Tibial artery (tissue), 4 donors: ENCODE results near the gene YBX1.

Source experiments
- DNase-seq, 2 donors: peaks; one replicate each; pipeline ENCODE4 v3.0.0-alpha.2; 2019
- H3K27ac ChIP-seq, 2 donors: fragments of 200-600 bp; sonication (generic) in 1 of 2; 1 replicate in 1 of 2; 2 replicates in 1 of 2; pipeline ENCODE4 v1.5.1; 2018 to 2019; ENCODE audit warnings: mild to moderate bottlenecking in 1 of 2
- H3K27me3 ChIP-seq, 2 donors: fragments of 200-600 bp; sonication (generic) in 1 of 2; one replicate each; pipeline versions ENCODE4 v1.5.1 to v1.6.0; 2016 to 2019
- H3K36me3 ChIP-seq, 3 donors: fragments of 200-600 bp; sonication (generic) in 2 of 3; one replicate each; pipeline ENCODE4 v1.5.1; 2016 to 2019; ENCODE audit warnings: mild to moderate bottlenecking in 2 of 3
- H3K4me1 ChIP-seq, 4 donors: fragments of 200-600 bp; sonication (generic) in 2 of 4; 1 replicate in 3 of 4; 2 replicates in 1 of 4; pipeline ENCODE4 v1.5.1; 2016 to 2019
- H3K4me3 ChIP-seq, 2 donors: fragments of 200-600 bp; sonication (generic) in 1 of 2; 1 replicate in 1 of 2; 2 replicates in 1 of 2; pipeline ENCODE4 v1.5.1; 2018 to 2019; ENCODE audit warnings: mild to moderate bottlenecking in 2 of 2
- H3K9me3 ChIP-seq, 3 donors: fragments of 200-600 bp; sonication (generic) in 1 of 3; one replicate each; pipeline ENCODE4 v1.5.1; 2016 to 2019
- CTCF ChIP-seq, 2 experiments: fragments of 200-600 bp in 1 of 2; fragments of 450-650 bp in 1 of 2; IDR thresholded peaks; one replicate each; pipeline ENCODE4 v1.5.1; 2017 to 2019; ENCODE audit warnings: antibody characterized with exemption in 2 of 2, mild to moderate bottlenecking in 1 of 2, moderate library complexity in 1 of 2
- intact Hi-C: fragments of 100-400 bp; cut with DNase I; formaldehyde crosslinking; loops from one replicate; pipeline ENCODE4 v1.15.0; 2023; ENCODE audit warnings: low total_unique reads

Gene YBX1

GRCh38 chr1:42731585-42731984 lies 49.4 kb downstream of the YBX1 start:
- no peak for DNase-seq
- Histone ChIP-seq H3K9me3 (no peaks in the 10 kb centered on the region), H3K4me3 (no peak overlapping the region), H3K27ac (no peak overlapping the region), H3K27me3 (no peaks in the 10 kb centered on the region), H3K36me3 (no peaks in the 10 kb centered on the region), H3K4me1 (no peaks in the 10 kb centered on the region)
- intact Hi-C loops, result no loop called here
- no peak for TF ChIP-seq CTCF (IDR thresholded peaks at IDR 0.05)

GRCh38 chr1:42732126-42732680 lies 50.0 kb downstream of the YBX1 start:
- H3K36me3 ChIP-seq, result no peaks in the 10 kb centered on the region
- TF ChIP-seq CTCF (IDR thresholded peaks at IDR 0.05), result no peak
- no peak overlapping the region for H3K4me3 ChIP-seq
- no peaks in the 10 kb centered on the region for H3K27me3 ChIP-seq
- no peaks in the 10 kb centered on the region for H3K4me1 ChIP-seq
- no peak overlapping the region for H3K27ac ChIP-seq
- no peak for DNase-seq
- no peaks in the 10 kb centered on the region for H3K9me3 ChIP-seq
- intact Hi-C loops, result no loop called here

GRCh38 chr1:42733415-42734200 lies 51.4 kb downstream of the YBX1 start:
- Histone ChIP-seq H3K9me3 (no peaks in the 10 kb centered on the region), H3K36me3 (no peaks in the 10 kb centered on the region), H3K4me1 (no peaks in the 10 kb centered on the region), H3K27ac (no peak overlapping the region), H3K27me3 (no peaks in the 10 kb centered on the region), H3K4me3 (no peak overlapping the region)
- TF ChIP-seq CTCF (IDR thresholded peaks at IDR 0.05), result no peak
- intact Hi-C loops, result no loop called here
- DNase-seq, result no peak

GRCh38 chr1:42734201-42735035 lies 52.2 kb downstream of the YBX1 start:
- Histone ChIP-seq H3K4me1 (no peaks in the 10 kb centered on the region), H3K9me3 (no peaks in the 10 kb centered on the region), H3K27me3 (no peaks in the 10 kb centered on the region), H3K4me3 (no peak overlapping the region), H3K36me3 (no peaks in the 10 kb centered on the region), H3K27ac (no peak overlapping the region)
- TF ChIP-seq CTCF (IDR thresholded peaks at IDR 0.05), result no peak
- intact Hi-C loops, result no loop called here
- DNase-seq, result no peak

GRCh38 chr1:42735056-42735455 lies 52.8 kb downstream of the YBX1 start:
- DNase-seq, result no peak
- no peak overlapping the region for H3K27ac ChIP-seq
- no peaks in the 10 kb centered on the region for H3K9me3 ChIP-seq
- H3K36me3 ChIP-seq, result no peaks in the 10 kb centered on the region
- intact Hi-C loops, result no loop called here
- no peaks in the 10 kb centered on the region for H3K27me3 ChIP-seq
- H3K4me1 ChIP-seq, result no peaks in the 10 kb centered on the region
- no peak overlapping the region for H3K4me3 ChIP-seq
- TF ChIP-seq CTCF (IDR thresholded peaks at IDR 0.05), result no peak
